Ishikawa (cell line): ENCODE data around the gene KCNH2.

Experiments
- CEBPB ChIP-seq: IDR thresholded peaks from 2 replicates; pipeline ENCODE4 v1.6.1; 2012
- CREB1 ChIP-seq: IDR thresholded peaks from 2 replicates; pipeline ENCODE4 v1.6.1; 2012; ENCODE audit warnings: low read depth
- EGR1 ChIP-seq: IDR thresholded peaks from 2 replicates; pipeline ENCODE4 v1.6.1; 2012
- EP300 ChIP-seq: IDR thresholded peaks from 2 replicates; pipeline ENCODE4 v1.6.1; 2012; ENCODE audit warnings: borderline replicate concordance
- FOXM1 ChIP-seq: IDR thresholded peaks from 2 replicates; pipeline ENCODE4 v1.6.1; 2012; ENCODE audit warnings: low read depth, borderline replicate concordance
- MAX ChIP-seq: IDR thresholded peaks from 2 replicates; pipeline ENCODE4 v1.6.1; 2012
- NFIC ChIP-seq: IDR thresholded peaks from 2 replicates; pipeline ENCODE4 v1.6.1; 2012
- RAD21 ChIP-seq: IDR thresholded peaks from 2 replicates; pipeline ENCODE4 v1.6.1; 2012; ENCODE audit warnings: low read depth
- TAF1 ChIP-seq: IDR thresholded peaks from 2 replicates; pipeline ENCODE4 v1.6.1; 2012; ENCODE audit warnings: low read depth, mild to moderate bottlenecking
- TCF12 ChIP-seq: IDR thresholded peaks from 2 replicates; pipeline ENCODE4 v1.6.1; 2012; ENCODE audit warnings: low read depth
- TEAD4 ChIP-seq: IDR thresholded peaks from 2 replicates; pipeline ENCODE4 v1.6.1; 2012
- USF1 ChIP-seq: IDR thresholded peaks from 2 replicates; pipeline ENCODE4 v1.6.1; 2012
- YY1 ChIP-seq: IDR thresholded peaks from 2 replicates; pipeline ENCODE4 v1.6.1; 2012; ENCODE audit warnings: low read depth
- ZBTB7A ChIP-seq: IDR thresholded peaks from 2 replicates; pipeline ENCODE4 v1.6.1; 2012; ENCODE audit warnings: low read depth
- TF ChIP-seq, protein P1 (sequence below): IDR thresholded peaks from 2 replicates; pipeline ENCODE4 v1.6.1; 2012; ENCODE audit warnings: low read depth, mild to moderate bottlenecking

The KCNH2 gene

GRCh38 chr7:151020231-151020630 is 42.1 kb upstream of the KCNH2 start:
- TF ChIP-seq TCF12 = no peak
- TF ChIP-seq YY1 = no peak
- TF ChIP-seq TAF1 = no peak
- TF ChIP-seq USF1 = no peak
- TF ChIP-seq RAD21 = no peak
- no peak for TF ChIP-seq CREB1
- TF ChIP-seq ZBTB7A = no peak
- TF ChIP-seq MAX = no peak
- TF ChIP-seq NFIC = no peak
- TF ChIP-seq EP300 = no peak
- TF ChIP-seq, protein P1, sequence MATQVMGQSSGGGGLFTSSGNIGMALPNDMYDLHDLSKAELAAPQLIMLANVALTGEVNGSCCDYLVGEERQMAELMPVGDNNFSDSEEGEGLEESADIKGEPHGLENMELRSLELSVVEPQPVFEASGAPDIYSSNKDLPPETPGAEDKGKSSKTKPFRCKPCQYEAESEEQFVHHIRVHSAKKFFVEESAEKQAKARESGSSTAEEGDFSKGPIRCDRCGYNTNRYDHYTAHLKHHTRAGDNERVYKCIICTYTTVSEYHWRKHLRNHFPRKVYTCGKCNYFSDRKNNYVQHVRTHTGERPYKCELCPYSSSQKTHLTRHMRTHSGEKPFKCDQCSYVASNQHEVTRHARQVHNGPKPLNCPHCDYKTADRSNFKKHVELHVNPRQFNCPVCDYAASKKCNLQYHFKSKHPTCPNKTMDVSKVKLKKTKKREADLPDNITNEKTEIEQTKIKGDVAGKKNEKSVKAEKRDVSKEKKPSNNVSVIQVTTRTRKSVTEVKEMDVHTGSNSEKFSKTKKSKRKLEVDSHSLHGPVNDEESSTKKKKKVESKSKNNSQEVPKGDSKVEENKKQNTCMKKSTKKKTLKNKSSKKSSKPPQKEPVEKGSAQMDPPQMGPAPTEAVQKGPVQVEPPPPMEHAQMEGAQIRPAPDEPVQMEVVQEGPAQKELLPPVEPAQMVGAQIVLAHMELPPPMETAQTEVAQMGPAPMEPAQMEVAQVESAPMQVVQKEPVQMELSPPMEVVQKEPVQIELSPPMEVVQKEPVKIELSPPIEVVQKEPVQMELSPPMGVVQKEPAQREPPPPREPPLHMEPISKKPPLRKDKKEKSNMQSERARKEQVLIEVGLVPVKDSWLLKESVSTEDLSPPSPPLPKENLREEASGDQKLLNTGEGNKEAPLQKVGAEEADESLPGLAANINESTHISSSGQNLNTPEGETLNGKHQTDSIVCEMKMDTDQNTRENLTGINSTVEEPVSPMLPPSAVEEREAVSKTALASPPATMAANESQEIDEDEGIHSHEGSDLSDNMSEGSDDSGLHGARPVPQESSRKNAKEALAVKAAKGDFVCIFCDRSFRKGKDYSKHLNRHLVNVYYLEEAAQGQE = no peak
- no peak for TF ChIP-seq EGR1
- no peak for TF ChIP-seq TEAD4
- TF ChIP-seq FOXM1 = no peak
- TF ChIP-seq CEBPB = no peak

DNA sequence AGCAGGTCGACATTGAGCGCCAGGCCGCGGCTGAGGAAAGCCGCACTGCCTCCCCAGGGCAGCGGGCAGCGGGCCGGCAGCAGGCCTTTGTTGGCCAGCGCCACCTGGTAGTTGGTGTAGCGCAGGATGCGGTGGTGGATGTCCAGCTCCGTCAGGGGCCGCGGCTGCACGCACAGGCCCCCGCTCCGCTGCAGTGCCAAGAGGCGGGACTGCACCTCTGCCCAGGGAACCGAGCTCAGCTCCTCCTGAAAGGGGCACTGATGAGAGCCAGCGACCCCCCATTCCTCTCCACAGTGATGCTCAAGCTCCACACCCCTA is 41.0 kb upstream of the KCNH2 start:
- TF ChIP-seq EP300 = no peak
- 0 out of 2 replicates have a peak, but pooled peaks have one; percentile 8 for TF ChIP-seq YY1
- no peak for TF ChIP-seq EGR1
- TF ChIP-seq TEAD4 = no peak
- no peak for TF ChIP-seq NFIC
- TF ChIP-seq, protein P1 = peak; percentile 47
- TF ChIP-seq ZBTB7A = peak; percentile 4; the same call in 1 of the 2 replicates
- TF ChIP-seq MAX = no peak
- TF ChIP-seq CREB1 = no peak
- no peak for TF ChIP-seq RAD21
- no peak for TF ChIP-seq FOXM1
- TF ChIP-seq TAF1 = no peak
- no peak for TF ChIP-seq TCF12
- no peak for TF ChIP-seq CEBPB

GRCh38 chr7:151018421-151019129 is 40.5 kb upstream of the KCNH2 start:
- peak; percentile 99 for TF ChIP-seq MAX
- TF ChIP-seq EGR1 = peak; percentile 29; the same call in 1 of the 2 replicates
- TF ChIP-seq, protein P1 = no peak
- TF ChIP-seq USF1 = peak; percentile 64; the same call in 1 of the 2 replicates
- no peak for TF ChIP-seq EP300
- no peak for TF ChIP-seq RAD21
- peak; percentile 69 for TF ChIP-seq TEAD4
- TF ChIP-seq CEBPB = no peak
- peak; percentile 94 for TF ChIP-seq NFIC
- no peak for TF ChIP-seq FOXM1
- TF ChIP-seq CREB1 = no peak
- TF ChIP-seq TAF1 = no peak
- TF ChIP-seq YY1 = peak; percentile 51; the same call in 1 of the 2 replicates
- TF ChIP-seq ZBTB7A = peak; percentile 64
- TF ChIP-seq TCF12 = peak; percentile 76; the same call in 1 of the 2 replicates
